Retinal pigment epithelial cell (primary cell): Measurements from ENCODE around the gene GRAMD1A.
"Not testable (repeated sequence)": the region's sequence is repeated elsewhere in the genome, so short reads cannot be mapped to it uniquely, and the experiment has no call there.

Source experiments
- DNase-seq: peaks from one replicate; pipeline ENCODE4 v3.0.0-alpha.2; 2010; ENCODE audit warnings: low read depth
- H3K4me3 ChIP-seq: 2 replicates; pipeline ENCODE4 v1.5.1; 2011; ENCODE audit warnings: mild to moderate bottlenecking, low read length, control low read depth, moderate library complexity
- CTCF ChIP-seq: conservative IDR thresholded peaks from 2 replicates; pipeline ENCODE4 v1.5.1; 2011; ENCODE audit warnings: low read depth, low read length, control low read depth, inconsistent platforms

The GRAMD1A gene

GRCh38 chr19:34984287-34984686 is 15.8 kb upstream of the GRAMD1A start:
- H3K4me3 ChIP-seq = no peak overlapping the region
- TF ChIP-seq CTCF = no peak
- DNase-seq = no peak

GRCh38 chr19:34985249-34986022 is 14.7 kb upstream of the GRAMD1A start:
- no peak overlapping the region for H3K4me3 ChIP-seq
- no peak for DNase-seq
- no peak for TF ChIP-seq CTCF

GRCh38 chr19:34988119-34988518 is 12.0 kb upstream of the GRAMD1A start:
- no peak for TF ChIP-seq CTCF
- H3K4me3 ChIP-seq = no peak overlapping the region
- DNase-seq = no peak

GRCh38 chr19:34989298-34989697 is 10.8 kb upstream of the GRAMD1A start:
- TF ChIP-seq CTCF = no peak
- no peak overlapping the region for H3K4me3 ChIP-seq
- DNase-seq = no peak

- no peak for TF ChIP-seq CTCF
- no peak overlapping the region for H3K4me3 ChIP-seq
- DNase-seq = no peak
Measured at GRCh38 chr19:34990578-34991192, 9.4 kb upstream of the GRAMD1A start.

GRCh38 chr19:34991542-34992333 is 8.4 kb upstream of the GRAMD1A start:
- TF ChIP-seq CTCF = no peak
- no peak for DNase-seq
- no peak overlapping the region for H3K4me3 ChIP-seq

GRCh38 chr19:34992582-34992981 is 7.5 kb upstream of the GRAMD1A start:
- not testable (repeated sequence) for DNase-seq, H3K4me3 ChIP-seq
